SK-N-MC (cell line): ENCODE results near the gene SUPT5H.

Source experiments
- EZH2 ChIP-seq: fragments of 200-600 bp; sonication (generic); IDR thresholded peaks from one replicate; pipeline ENCODE4 v1.6.1; 2017; ENCODE audit warnings: antibody characterized with exemption
- POLR2AphosphoS5 ChIP-seq: IDR thresholded peaks from 2 replicates; pipeline ENCODE4 v1.6.1; 2012; ENCODE audit warnings: mild to moderate bottlenecking, low read depth, low read length, borderline replicate concordance

- no peak for TF ChIP-seq EZH2
- TF ChIP-seq POLR2AphosphoS5 = no peak
Observed at GRCh38 chr19:39483141-39483540, 37.8 kb downstream of the SUPT5H start.
